ENCODE measurements around the gene PBX3. TPM values are rescaled to one million over a fixed set of nuclear protein-coding genes. Genes with fewer than 3 reads are reported as not detected.
A peak's percentile ranks its signal among the peaks of the same experiment; 100 is the strongest.

The PBX3 gene
- total and polyA plus RNA-seq, 2 donors (not counting 1 experiment from before 2014, with no cell fraction given): 35.8 to 51.8 TPM

DNA sequence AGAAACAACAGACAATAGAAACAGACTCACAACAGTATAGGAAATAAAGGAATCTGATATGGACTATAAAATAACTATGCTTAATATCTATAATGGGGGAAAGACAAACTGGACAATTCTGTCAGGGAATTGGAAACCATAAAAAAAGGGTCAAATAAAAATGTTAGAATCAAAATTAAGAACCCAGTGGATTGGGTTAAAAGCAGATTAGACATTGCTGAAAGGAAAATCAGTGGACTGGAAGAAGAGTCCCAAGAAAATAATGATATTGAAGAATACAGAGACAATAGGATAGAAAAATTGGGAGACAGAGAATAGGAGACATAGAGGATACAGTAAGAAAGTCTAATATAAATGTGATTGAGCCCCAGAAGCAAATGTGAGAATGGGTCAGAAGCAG lies 199.2 kb downstream of the PBX3 start:
- no peaks in the 10 kb centered on the region for H3K4me1 ChIP-seq (ENCODE audit: control insufficient read depth, extremely low read depth, insufficient read depth, low read length)
- H2AFZ ChIP-seq (ENCODE audit: low read length): no peak overlapping the region
- H3K4me3 ChIP-seq (replicated peaks in 1 of 4; ENCODE audit: control extremely low read depth in 1 of 4, insufficient read depth in 1 of 4, low read depth in 3 of 4, low read length in 4 of 4): no peak overlapping the region
- H4K20me1 ChIP-seq (ENCODE audit: control insufficient read depth, extremely low read depth, insufficient read depth, low read length): no peaks in the 10 kb centered on the region
- no peak for TF ChIP-seq EZH2 (IDR thresholded peaks at IDR 0.05; ENCODE audit: low read length, missing control alignments)
- TF ChIP-seq, protein P1, sequence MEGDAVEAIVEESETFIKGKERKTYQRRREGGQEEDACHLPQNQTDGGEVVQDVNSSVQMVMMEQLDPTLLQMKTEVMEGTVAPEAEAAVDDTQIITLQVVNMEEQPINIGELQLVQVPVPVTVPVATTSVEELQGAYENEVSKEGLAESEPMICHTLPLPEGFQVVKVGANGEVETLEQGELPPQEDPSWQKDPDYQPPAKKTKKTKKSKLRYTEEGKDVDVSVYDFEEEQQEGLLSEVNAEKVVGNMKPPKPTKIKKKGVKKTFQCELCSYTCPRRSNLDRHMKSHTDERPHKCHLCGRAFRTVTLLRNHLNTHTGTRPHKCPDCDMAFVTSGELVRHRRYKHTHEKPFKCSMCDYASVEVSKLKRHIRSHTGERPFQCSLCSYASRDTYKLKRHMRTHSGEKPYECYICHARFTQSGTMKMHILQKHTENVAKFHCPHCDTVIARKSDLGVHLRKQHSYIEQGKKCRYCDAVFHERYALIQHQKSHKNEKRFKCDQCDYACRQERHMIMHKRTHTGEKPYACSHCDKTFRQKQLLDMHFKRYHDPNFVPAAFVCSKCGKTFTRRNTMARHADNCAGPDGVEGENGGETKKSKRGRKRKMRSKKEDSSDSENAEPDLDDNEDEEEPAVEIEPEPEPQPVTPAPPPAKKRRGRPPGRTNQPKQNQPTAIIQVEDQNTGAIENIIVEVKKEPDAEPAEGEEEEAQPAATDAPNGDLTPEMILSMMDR (conservative IDR thresholded peaks at IDR 0.05 in 1 of 2, IDR thresholded peaks at IDR 0.05 in 1 of 2; ENCODE audit: low read depth in 1 of 2, low read length in 2 of 2): no peak
- H3K27ac ChIP-seq (ENCODE audit: insufficient read depth, low read length): no peak overlapping the region
- no peak overlapping the region for H3K4me2 ChIP-seq (ENCODE audit: extremely low read depth, insufficient read depth, low read length)
- H3K27me3 ChIP-seq (ENCODE audit: control insufficient read depth, insufficient read depth, low read length): no peaks in the 10 kb centered on the region
- no peak for DNase-seq (ENCODE audit: low read depth in 2 of 2)
- no peaks in the 10 kb centered on the region for H3K9me3 ChIP-seq (ENCODE audit: control insufficient read depth, insufficient read depth, low read depth, low read length)
- H3K9ac ChIP-seq (ENCODE audit: insufficient read depth, low read length): no peak overlapping the region
- no peaks in the 10 kb centered on the region for H3K79me2 ChIP-seq (ENCODE audit: control insufficient read depth, insufficient read depth, low read length)
- H3K36me3 ChIP-seq (ENCODE audit: control insufficient read depth, insufficient read depth, low read length): no peaks in the 10 kb centered on the region

DNA sequence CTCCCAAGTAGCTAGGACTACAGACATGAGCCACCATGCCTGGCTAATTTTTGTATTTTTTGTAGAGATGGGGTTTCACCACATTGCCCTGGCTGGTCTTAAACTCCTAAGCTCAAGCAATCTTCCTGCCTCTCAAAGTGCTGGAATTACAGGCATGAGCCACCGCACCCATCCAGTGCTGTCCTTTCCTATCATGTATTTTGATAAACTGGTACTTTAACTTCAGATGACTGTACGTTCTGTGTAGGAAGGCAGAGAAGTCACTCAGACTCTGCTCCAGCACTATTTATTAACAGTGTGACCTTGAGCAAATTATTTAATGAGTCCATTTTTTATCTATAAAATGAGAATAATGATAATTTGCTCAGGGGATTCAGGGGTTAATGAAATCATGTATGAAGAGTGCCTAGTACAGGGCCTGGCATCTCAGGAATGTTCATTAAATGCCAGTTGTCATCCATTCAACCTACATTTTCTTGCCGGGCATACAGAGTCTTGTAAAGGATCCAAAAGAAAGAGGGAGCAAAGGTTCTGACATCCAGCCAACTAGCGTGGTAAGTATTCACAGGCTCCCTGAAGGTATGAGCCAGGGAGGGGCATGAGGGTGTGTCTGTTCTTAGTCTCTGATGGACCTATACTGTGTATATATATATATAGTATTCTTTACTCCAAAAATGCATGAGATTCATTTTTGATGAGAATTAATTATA lies 201.9 kb downstream of the PBX3 start:
- TF ChIP-seq, protein P1 (conservative IDR thresholded peaks at IDR 0.05 in 1 of 2, IDR thresholded peaks at IDR 0.05 in 1 of 2; ENCODE audit: low read depth in 1 of 2, low read length in 2 of 2): no peak
- TF ChIP-seq EZH2 (IDR thresholded peaks at IDR 0.05; ENCODE audit: low read length, missing control alignments): no peak
- no peak overlapping the region for H3K4me3 ChIP-seq (replicated peaks in 1 of 4; ENCODE audit: control extremely low read depth in 1 of 4, insufficient read depth in 1 of 4, low read depth in 3 of 4, low read length in 4 of 4)
- peak in 1 of 2 donors; percentile 9 for DNase-seq (ENCODE audit: low read depth in 2 of 2)
- H3K4me1 ChIP-seq (ENCODE audit: control insufficient read depth, extremely low read depth, insufficient read depth, low read length): no peaks in the 10 kb centered on the region
- no peak overlapping the region for H3K4me2 ChIP-seq (ENCODE audit: extremely low read depth, insufficient read depth, low read length)
- H3K36me3 ChIP-seq (ENCODE audit: control insufficient read depth, insufficient read depth, low read length): no peaks in the 10 kb centered on the region
- H3K9me3 ChIP-seq (ENCODE audit: control insufficient read depth, insufficient read depth, low read depth, low read length): no peaks in the 10 kb centered on the region
- no peak overlapping the region for H2AFZ ChIP-seq (ENCODE audit: low read length)
- H3K27ac ChIP-seq (ENCODE audit: insufficient read depth, low read length): no peak overlapping the region
- no peaks in the 10 kb centered on the region for H4K20me1 ChIP-seq (ENCODE audit: control insufficient read depth, extremely low read depth, insufficient read depth, low read length)
- no peak overlapping the region for H3K9ac ChIP-seq (ENCODE audit: insufficient read depth, low read length)
- no peaks in the 10 kb centered on the region for H3K79me2 ChIP-seq (ENCODE audit: control insufficient read depth, insufficient read depth, low read length)
- no peaks in the 10 kb centered on the region for H3K27me3 ChIP-seq (ENCODE audit: control insufficient read depth, insufficient read depth, low read length)

DNA sequence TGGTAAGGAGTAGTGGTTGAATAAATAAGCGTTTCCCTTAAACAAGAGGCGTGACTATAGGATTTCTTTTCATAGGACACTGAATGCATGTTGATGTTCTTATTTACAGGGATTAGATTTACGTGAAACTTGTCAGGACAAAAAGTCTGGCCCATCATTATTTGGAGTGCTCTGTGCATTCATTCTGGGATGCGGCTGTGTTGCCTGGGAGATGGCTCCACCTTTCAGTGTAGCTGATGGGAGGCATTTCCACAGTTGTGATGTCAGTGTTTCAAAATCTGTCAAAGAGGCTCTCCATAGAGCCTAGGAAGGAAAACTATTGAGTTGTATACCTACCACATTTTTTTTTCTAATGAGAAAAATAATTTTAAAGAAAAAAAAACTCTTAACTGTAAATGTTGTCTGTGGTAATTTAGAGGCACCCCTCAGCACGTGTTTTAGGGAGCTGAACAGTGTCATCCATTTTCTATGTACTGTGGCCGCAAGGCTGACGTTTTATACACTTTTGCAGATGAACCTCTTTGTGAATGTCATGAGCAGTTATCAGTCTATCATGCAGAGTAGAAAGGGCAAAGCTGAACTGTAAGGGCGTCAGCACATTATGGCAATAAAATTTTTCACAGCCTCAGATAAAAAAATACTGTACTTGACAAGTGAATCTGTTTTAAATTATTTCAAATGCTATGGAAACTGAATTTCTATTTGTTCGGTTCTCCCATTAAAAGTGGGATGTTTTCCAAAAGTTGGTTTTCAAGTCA lies 202.7 kb downstream of the PBX3 start:
- no peaks in the 10 kb centered on the region for H3K36me3 ChIP-seq (ENCODE audit: control insufficient read depth, insufficient read depth, low read length)
- H3K79me2 ChIP-seq (ENCODE audit: control insufficient read depth, insufficient read depth, low read length): no peaks in the 10 kb centered on the region
- no peak for DNase-seq (ENCODE audit: low read depth in 2 of 2)
- TF ChIP-seq, protein P1 (conservative IDR thresholded peaks at IDR 0.05 in 1 of 2, IDR thresholded peaks at IDR 0.05 in 1 of 2; ENCODE audit: low read depth in 1 of 2, low read length in 2 of 2): no peak
- TF ChIP-seq EZH2 (IDR thresholded peaks at IDR 0.05; ENCODE audit: low read length, missing control alignments): no peak
- H3K27me3 ChIP-seq (ENCODE audit: control insufficient read depth, insufficient read depth, low read length): no peaks in the 10 kb centered on the region
- H3K4me1 ChIP-seq (ENCODE audit: control insufficient read depth, extremely low read depth, insufficient read depth, low read length): no peaks in the 10 kb centered on the region
- no peak overlapping the region for H3K4me3 ChIP-seq (replicated peaks in 1 of 4; ENCODE audit: control extremely low read depth in 1 of 4, insufficient read depth in 1 of 4, low read depth in 3 of 4, low read length in 4 of 4)
- no peak overlapping the region for H3K4me2 ChIP-seq (ENCODE audit: extremely low read depth, insufficient read depth, low read length)
- H3K27ac ChIP-seq (ENCODE audit: insufficient read depth, low read length): no peak overlapping the region
- no peak overlapping the region for H2AFZ ChIP-seq (ENCODE audit: low read length)
- no peaks in the 10 kb centered on the region for H3K9me3 ChIP-seq (ENCODE audit: control insufficient read depth, insufficient read depth, low read depth, low read length)
- H4K20me1 ChIP-seq (ENCODE audit: control insufficient read depth, extremely low read depth, insufficient read depth, low read length): no peaks in the 10 kb centered on the region
- H3K9ac ChIP-seq (ENCODE audit: insufficient read depth, low read length): no peak overlapping the region
